GM19328 (cell line): ENCODE data around the gene KDM4B.

Source experiments
- ATAC-seq: cut with Tn5 transposase; IDR thresholded peaks from one replicate; pipeline ENCODE4 v1.9.1; 2021; ENCODE audit warnings: mild to moderate bottlenecking, moderate library complexity; ENCODE audit not compliant: unreplicated experiment

KDM4B gene

DNA sequence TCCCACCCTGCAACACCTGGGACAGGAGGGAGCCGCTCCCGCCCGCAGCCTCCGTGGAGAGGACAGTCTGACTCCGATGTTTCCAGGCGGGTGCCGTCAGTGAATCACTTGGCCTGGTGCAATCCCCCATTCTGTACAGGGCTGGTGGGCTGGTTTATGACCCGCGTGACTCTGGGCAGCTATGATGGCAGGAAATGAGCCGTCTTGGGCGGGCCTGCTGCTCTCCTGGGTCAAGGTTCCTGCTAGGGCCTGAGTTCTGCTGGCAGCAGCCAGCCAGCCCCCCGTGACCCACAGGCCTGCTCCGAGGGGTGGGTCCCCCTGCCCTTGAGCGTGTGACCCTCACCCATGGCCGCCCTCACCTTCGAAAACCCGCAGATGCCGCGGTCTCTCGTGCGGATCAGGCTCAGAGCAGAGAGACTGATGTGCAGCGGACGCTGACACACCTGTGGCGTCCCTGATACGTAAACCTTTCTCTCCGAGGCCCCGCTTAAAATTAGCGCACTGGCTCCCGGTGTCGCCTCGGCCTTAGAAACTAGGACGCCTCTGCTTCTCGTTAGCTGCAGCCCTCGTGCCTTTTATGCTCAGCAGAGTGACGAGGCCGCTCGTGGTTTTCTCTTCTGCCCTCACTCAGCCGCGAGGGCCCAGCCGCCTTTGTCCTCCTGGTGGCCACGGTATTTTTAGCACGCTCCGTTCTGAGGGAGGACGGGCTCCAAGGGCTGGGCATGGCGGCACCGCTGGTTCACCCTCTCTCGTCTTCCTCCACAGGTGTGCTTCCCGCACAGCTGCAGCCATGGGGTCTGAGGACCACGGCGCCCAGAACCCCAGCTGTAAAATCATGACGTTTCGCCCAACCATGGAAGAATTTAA, 63.4 kb downstream of the KDM4B start:
- no peak for ATAC-seq

GRCh38 chr19:5035105-5035761, 66.3 kb downstream of the KDM4B start:
- no peak for ATAC-seq

DNA sequence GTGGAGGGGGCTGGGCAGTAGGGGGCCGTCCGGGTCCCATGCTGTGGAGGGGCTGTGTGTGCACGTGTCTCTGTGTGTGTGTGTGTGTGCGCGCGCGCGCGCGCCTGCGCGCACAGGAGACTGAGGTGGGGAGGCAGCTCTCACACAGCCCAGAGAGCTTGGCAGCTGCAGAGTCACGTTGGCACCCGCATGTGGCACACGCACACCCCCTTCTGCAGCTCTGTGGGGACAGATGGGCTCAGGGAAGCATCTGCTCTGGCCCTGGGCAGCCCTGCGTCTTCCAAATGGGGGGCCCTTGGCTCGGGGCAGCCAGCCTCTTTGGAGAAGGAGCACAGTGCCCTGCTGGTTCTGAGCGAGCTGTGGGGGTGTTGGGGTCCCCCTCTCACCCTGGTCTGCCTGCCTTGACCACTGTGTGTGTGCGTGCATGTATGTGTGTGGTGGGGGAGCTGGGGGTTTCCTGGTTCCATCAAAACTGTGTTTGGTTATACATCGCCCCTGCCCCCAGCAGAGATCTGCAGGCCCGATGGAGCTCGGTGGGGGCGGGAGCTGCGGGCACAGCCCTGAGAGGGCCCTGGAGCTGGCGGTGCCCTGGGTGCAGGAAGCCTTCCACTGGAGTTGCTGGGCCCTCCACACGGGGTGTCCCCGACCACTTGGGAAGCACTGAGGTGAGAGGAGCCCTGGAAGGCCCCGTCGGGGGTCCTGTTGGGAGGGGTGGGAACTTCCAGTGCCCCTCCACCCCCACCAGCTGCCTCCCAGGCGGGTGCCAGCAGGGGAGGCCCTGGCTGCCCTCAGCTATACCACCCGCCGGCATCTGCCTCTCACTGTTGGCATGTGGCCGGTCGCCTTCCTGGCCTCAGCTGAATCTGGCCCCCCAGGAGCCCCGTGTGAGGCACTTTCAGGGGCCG, 67.1 kb downstream of the KDM4B start:
- no peak for ATAC-seq

DNA sequence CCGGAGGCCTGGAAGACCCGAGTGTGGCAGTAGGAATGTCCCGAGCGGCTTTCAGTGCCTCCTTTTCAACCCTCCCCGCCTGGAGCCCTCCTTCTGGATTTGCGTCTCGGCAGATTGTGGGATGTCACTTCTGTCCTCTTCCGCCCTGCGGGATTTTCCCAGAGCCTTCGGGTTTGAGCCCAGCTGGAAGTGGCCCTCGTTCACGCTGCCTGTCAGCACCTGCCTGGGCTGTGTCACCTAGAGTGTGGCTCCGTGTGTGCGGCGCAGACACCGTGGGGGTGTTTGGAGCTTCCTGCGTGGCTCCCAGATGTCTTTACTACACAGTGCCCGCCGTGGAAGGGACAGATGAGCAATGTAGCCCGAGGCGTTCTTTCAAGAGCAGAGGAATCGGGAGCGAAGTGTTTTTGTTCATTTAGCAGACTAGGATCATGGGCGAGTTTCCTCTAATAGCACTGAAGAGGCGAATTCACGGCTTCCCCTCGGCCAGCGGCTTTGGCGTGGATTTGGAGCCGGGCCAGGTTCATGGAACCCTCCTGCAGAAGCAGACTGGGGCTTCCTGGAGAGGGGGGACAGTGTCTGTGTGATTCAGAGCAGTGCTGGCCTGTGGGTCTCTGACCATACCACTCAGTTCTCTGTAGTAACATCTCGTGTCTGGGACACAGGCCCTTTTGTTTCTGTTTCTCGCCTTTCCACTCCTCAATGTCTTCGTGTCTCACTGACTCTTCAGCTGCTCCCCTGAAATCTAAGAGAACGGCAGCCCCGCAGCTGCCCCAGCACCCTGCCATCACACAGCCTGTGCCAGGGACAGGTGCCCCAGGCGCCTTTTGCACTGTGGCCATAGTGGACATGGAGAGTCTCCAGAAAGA, 68.0 kb downstream of the KDM4B start:
- no peak for ATAC-seq

GRCh38 chr19:5037936-5038335, 69.0 kb downstream of the KDM4B start:
- no peak for ATAC-seq

GRCh38 chr19:5038631-5039271, 69.8 kb downstream of the KDM4B start:
- ATAC-seq: no peak

GRCh38 chr19:5039642-5040543, 71.0 kb downstream of the KDM4B start:
- no peak for ATAC-seq

GRCh38 chr19:5040544-5041167, 71.7 kb downstream of the KDM4B start:
- ATAC-seq: no peak

- ATAC-seq: no peak
Measured at GRCh38 chr19:5041168-5041912, 72.4 kb downstream of the KDM4B start.

GRCh38 chr19:5041913-5042187, 72.9 kb downstream of the KDM4B start:
- no peak for ATAC-seq

DNA sequence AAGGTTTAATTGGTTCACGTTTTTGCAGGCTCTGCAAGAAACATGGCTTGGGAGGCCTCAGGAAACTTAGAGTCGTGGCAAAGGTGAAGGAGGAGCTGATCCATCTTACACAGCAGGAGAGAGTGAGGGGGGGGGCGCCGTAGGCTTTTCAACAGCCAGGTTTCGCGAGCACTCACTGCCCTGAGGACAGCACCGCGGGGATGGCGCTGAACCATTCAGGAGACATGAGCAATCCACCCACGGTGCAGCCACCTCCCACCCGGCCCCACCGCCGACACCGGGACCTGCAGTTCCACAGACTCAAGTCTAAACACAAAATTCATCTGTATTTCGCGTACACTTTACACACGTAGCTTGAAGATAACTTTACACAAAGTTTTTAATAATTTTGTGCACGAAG, 73.6 kb downstream of the KDM4B start:
- no peak for ATAC-seq

GRCh38 chr19:5045029-5045428, 76.1 kb downstream of the KDM4B start:
- no peak for ATAC-seq

DNA sequence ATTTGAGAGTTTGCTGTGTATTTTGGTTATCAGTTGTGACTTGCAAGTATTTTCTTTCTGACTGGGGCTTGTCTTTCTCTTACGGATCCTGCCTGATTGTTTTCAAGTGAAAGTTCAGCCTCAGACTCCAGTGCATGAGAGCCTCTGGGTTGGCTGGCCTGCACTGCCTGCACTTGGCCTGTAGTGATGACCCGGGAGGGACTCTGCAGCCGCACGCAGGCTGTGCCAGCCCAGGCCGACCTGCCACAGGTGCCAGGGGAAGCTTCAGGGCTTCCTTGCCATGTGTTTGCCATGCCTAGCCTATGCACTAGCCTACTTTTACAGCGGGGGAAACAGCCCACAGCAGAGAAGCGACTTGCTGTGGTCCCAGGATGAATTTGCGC, 77.0 kb downstream of the KDM4B start:
- no peak for ATAC-seq

DNA sequence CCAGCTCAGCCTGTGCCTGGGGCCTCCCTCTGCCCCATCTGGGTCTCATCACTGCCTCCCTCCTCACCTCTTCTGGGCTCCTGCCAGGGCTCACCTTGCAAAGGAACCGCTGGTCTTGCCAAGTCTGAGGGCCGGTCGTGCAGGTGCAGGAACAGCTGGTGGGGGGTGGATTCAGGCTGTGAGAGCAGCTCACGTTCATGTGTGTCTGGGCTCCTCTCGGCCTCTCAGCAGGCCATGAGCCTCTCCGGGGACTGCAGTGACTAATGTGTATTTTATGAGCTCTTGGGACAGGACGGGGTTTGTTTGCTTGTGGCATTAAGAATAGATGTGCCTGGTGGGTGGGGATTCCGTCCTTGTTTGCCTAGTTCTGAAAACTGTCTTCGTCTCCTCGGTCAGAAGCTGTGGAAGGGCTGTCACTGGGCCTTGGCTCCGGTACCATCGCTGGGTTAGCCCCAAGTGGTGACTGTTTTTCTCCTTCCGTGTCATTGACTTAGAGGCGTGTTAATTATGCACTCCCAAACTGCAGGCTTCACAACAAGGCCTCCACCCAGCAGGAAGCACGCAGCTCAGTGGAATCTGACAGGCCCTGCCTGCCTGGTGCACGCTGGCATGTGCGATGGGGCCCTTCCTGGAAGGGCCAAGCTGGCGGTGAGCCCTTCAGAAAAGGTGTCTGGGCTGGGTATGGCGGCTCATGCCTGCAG, 77.6 kb downstream of the KDM4B start:
- ATAC-seq: no peak

- ATAC-seq: no peak
Measured at GRCh38 chr19:5047251-5047935, 78.5 kb downstream of the KDM4B start.

- ATAC-seq: no peak
Measured at GRCh38 chr19:5048091-5048726, 79.3 kb downstream of the KDM4B start.
